Right cardiac atrium (tissue), 5 donors: ENCODE measurements around the gene MAP4K1. TPM values are rescaled to one million over a fixed set of nuclear protein-coding genes. Genes with fewer than 3 reads are reported as not detected.
"Not testable (repeated sequence)": the region's sequence is repeated elsewhere in the genome, so short reads cannot be mapped to it uniquely, and the experiment has no call there.

Experiments used
- ATAC-seq, 2 donors: fragments of 200-7000 bp; cut with Tn5 transposase; one replicate each; pipeline versions ENCODE4 v1.8.0 to v1.9.1; 2020; ENCODE audit warnings: moderate library complexity in 2 of 2, mild to moderate bottlenecking in 1 of 2
- DNase-seq, 3 donors: peaks; one replicate each; pipeline ENCODE4 v3.0.0-alpha.2; 2020
- H3K27ac ChIP-seq: one replicate; pipeline ENCODE4 v1.5.1; 2013; ENCODE audit warnings: mild to moderate bottlenecking, low read length, control low read depth, moderate library complexity
- H3K27me3 ChIP-seq: one replicate; pipeline ENCODE4 v1.6.1; 2013; ENCODE audit not compliant: control insufficient read depth, insufficient read depth
- H3K4me1 ChIP-seq: one replicate; pipeline ENCODE4 v1.6.1; 2013; ENCODE audit warnings: low read length; ENCODE audit not compliant: control insufficient read depth, insufficient read depth
- H3K4me3 ChIP-seq: one replicate; pipeline ENCODE4 v1.5.1; 2013; ENCODE audit warnings: low read length, control low read depth
- H3K9me3 ChIP-seq: one replicate; pipeline ENCODE4 v1.6.1; 2013; ENCODE audit warnings: low read length; ENCODE audit not compliant: control insufficient read depth
- WGBS: extraction: QIAGEN DNeasy Blood & Tissue Kit; methylation state at CpG from one replicate; pipeline ENCODE4 v1.1.7; 2013; 5-methylcytosine and 5-hydroxymethylcytosine counted together
- intact Hi-C, 4 donors: fragments of 100-400 bp; cut with DNase I; formaldehyde crosslinking; loops; one replicate each; pipeline versions ENCODE4 v1.11.0 to v1.14.0; 2022 to 2023
- polyA plus RNA-seq: library from polyadenylated mRNA; stranded (reverse); fragments of 200-250 nt; gene quantifications from one replicate; pipeline ENCODE4 v1.2.3, GENCODE V29; 2013
- total RNA-seq, 4 donors: library from RNA; stranded (reverse); fragmentation: NEBNext Ultra II Directional; extraction: Animal tissue kit (Norgen Biotek cat#: 25700); gene quantifications; one replicate each; pipeline ENCODE4 v1.2.1, GENCODE V29; 2021
- donor health status: healthy with polysubstance abuse.
- donor health status: DM: no; HTN: yes; CAD: no.
- donor health status: DM: no; HTN: no; CAD: no.
- donor health status: DM: no; HTN: yes; CAD: no; lungs with severe emphysema.
- donor health status: DM: yes; HTN: yes; CAD: no.

Gene MAP4K1
- total and polyA plus RNA-seq, 5 donors, result 0.88 to 4.4 (median 2.1) TPM

- Histone ChIP-seq H3K4me3 (no peak overlapping the region), H3K27ac (no peak overlapping the region), H3K27me3 (no peaks in the 10 kb centered on the region), H3K9me3 (no peaks in the 10 kb centered on the region), H3K4me1 (no peaks in the 10 kb centered on the region)
- ATAC-seq, result no peak
- 97% methylated on average over 3 of the region's 3 CpGs for WGBS
- intact Hi-C loops, result loop anchor here in 1 of 4 donors (10.0 kb wide), 2 partner anchors 94 to 234 kb away; partner anchors contain the start of gene FAM98C
- peak in 1 of 3 donors; percentile 14 for DNase-seq
These were observed 20.7 kb upstream of the MAP4K1 start for GRCh38 chr19:38638461-38638860.

GRCh38 chr19:38635483-38636399 is 18.0 kb upstream of the MAP4K1 start:
- ATAC-seq (no peak), DNase-seq (peak in 2 of 3 donors; percentile 4 to 32)
- no peaks in the 10 kb centered on the region for H3K4me1 ChIP-seq
- intact Hi-C loops, result loop anchor here in 1 of 4 donors (10.0 kb wide), 2 partner anchors 91 to 231 kb away; partner anchors contain the start of gene FAM98C
- no peak overlapping the region for H3K4me3 ChIP-seq
- no peaks in the 10 kb centered on the region for H3K27me3 ChIP-seq
- no peaks in the 10 kb centered on the region for H3K9me3 ChIP-seq
- WGBS, result 90% methylated on average over 17 of the region's 17 CpGs
- H3K27ac ChIP-seq, result no peak overlapping the region

GRCh38 chr19:38634757-38635482 is 17.2 kb upstream of the MAP4K1 start:
- DNase-seq, result peak; percentile 72 to 92 (median 89)
- ATAC-seq, result peak; percentile 24 to 32
- intact Hi-C loops, result loop anchor here in 2 of 4 donors (5.0 to 10.0 kb wide), 3 partner anchors 90 to 233 kb away; partner anchors contain the start of gene FAM98C (in 2 of the 2)
- Histone ChIP-seq H3K9me3 (no peaks in the 10 kb centered on the region), H3K27me3 (no peaks in the 10 kb centered on the region), H3K27ac (peak overlapping the region; percentile 72), H3K4me1 (no peaks in the 10 kb centered on the region), H3K4me3 (no peak overlapping the region)
- WGBS, result 67% methylated on average over 17 of the region's 17 CpGs

GRCh38 chr19:38632476-38633213 is 14.9 kb upstream of the MAP4K1 start:
- DNase-seq, result peak in 2 of 3 donors; percentile 30 to 46
- no peaks in the 10 kb centered on the region for H3K9me3 ChIP-seq
- H3K27me3 ChIP-seq, result no peaks in the 10 kb centered on the region
- intact Hi-C loops, result loop anchor here in 2 of 4 donors (5.0 to 10.0 kb wide), 3 partner anchors 88 to 230 kb away; partner anchors contain the start of gene FAM98C (in 2 of the 2)
- no peak overlapping the region for H3K4me3 ChIP-seq
- WGBS, result 90% methylated on average over 16 of the region's 16 CpGs
- no peak for ATAC-seq
- H3K4me1 ChIP-seq, result no peaks in the 10 kb centered on the region
- no peak overlapping the region for H3K27ac ChIP-seq

- H3K27me3 ChIP-seq, H3K4me3 ChIP-seq, H3K4me1 ChIP-seq, H3K27ac ChIP-seq, H3K9me3 ChIP-seq, ATAC-seq, DNase-seq: not testable (repeated sequence)
- intact Hi-C loops, result loop anchor here in 2 of 4 donors (5.0 to 10.0 kb wide), 3 partner anchors 87 to 230 kb away; partner anchors contain the start of gene FAM98C (in 2 of the 2)
- 68% methylated on average over 7 of the region's 7 CpGs for WGBS
These were observed 14.2 kb upstream of the MAP4K1 start for GRCh38 chr19:38631811-38632475.

- H3K27me3 ChIP-seq, H3K27ac ChIP-seq, H3K4me3 ChIP-seq, H3K4me1 ChIP-seq, ATAC-seq, H3K9me3 ChIP-seq: not testable (repeated sequence)
- DNase-seq, result peak in 1 of 3 donors; percentile 4
- 65% methylated on average over 11 of the region's 11 CpGs for WGBS
- intact Hi-C loops, result loop anchor here in 2 of 4 donors (5.0 to 10.0 kb wide), 3 partner anchors 86 to 229 kb away; partner anchors contain the start of gene FAM98C (in 2 of the 2)
These were observed 13.5 kb upstream of the MAP4K1 start for GRCh38 chr19:38631301-38631700.

- no peak overlapping the region for H3K4me3 ChIP-seq
- intact Hi-C loops, result loop anchor here in 3 of 4 donors (10.0 kb wide), 2 partner anchors 225 to 295 kb away; partner anchors contain the start of gene FAM98C (in 2 of the 3)
- no peaks in the 10 kb centered on the region for H3K9me3 ChIP-seq
- no peaks in the 10 kb centered on the region for H3K27me3 ChIP-seq
- ATAC-seq (peak in 1 of 2 donors; percentile 8), DNase-seq (peak in 2 of 3 donors; percentile 18 to 29)
- WGBS, result 95% methylated on average over 6 of the region's 6 CpGs
- no peak overlapping the region for H3K27ac ChIP-seq
- no peaks in the 10 kb centered on the region for H3K4me1 ChIP-seq
These were observed 11.8 kb upstream of the MAP4K1 start for GRCh38 chr19:38629568-38629967.

GRCh38 chr19:38626401-38626800 is 8.6 kb upstream of the MAP4K1 start:
- ATAC-seq, result no peak
- no peaks in the 10 kb centered on the region for H3K27me3 ChIP-seq
- H3K9me3 ChIP-seq, result no peaks in the 10 kb centered on the region
- H3K4me1 ChIP-seq, result no peaks in the 10 kb centered on the region
- no peak overlapping the region for H3K27ac ChIP-seq
- peak in 1 of 3 donors; percentile 18 for DNase-seq
- H3K4me3 ChIP-seq, result no peak overlapping the region
- intact Hi-C loops, result loop anchor here in 3 of 4 donors (10.0 kb wide), 2 partner anchors 222 to 298 kb away; partner anchors contain the start of gene FAM98C (in 2 of the 3)
- 97% methylated on average over 4 of the region's 4 CpGs for WGBS

- Histone ChIP-seq H3K4me3 (no peak overlapping the region), H3K27me3 (no peaks in the 10 kb centered on the region), H3K9me3 (no peaks in the 10 kb centered on the region), H3K27ac (no peak overlapping the region), H3K4me1 (peaks cover 4% of the 10 kb centered on the region)
- 82% methylated on average over 3 of the region's 3 CpGs for WGBS
- DNase-seq, result no peak
- ATAC-seq, result no peak
- intact Hi-C loops, result loop anchor here in 3 of 4 donors (10.0 kb wide), 2 partner anchors 220 to 300 kb away; partner anchors contain the start of gene FAM98C (in 2 of the 3)
These were observed 7.1 kb upstream of the MAP4K1 start for GRCh38 chr19:38624822-38625221.
